Posterior vena cava (tissue), 2 donors: ENCODE results near the gene CASP2. TPM values are rescaled to one million over a fixed set of nuclear protein-coding genes. Genes with fewer than 3 reads are reported as not detected.

Experiments used
- DNase-seq: peaks from one replicate; pipeline ENCODE4 v3.0.0-alpha.2; 2020; ENCODE audit warnings: low spot score
- intact Hi-C, 2 donors: fragments of 100-400 bp; cut with DNase I; formaldehyde crosslinking; loops; one replicate each; pipeline versions ENCODE4 v1.14.1 to v1.14.2; 2022 to 2023
- total RNA-seq, 2 donors: library from RNA; stranded (reverse); fragmentation: NEBNext Ultra II Directional; extraction: Animal tissue kit (Norgen Biotek cat#: 25700); gene quantifications; one replicate each; pipeline ENCODE4 v1.2.1, GENCODE V29; 2021
- donor health status: DM: yes; HTN: yes; CAD: no.
- donor health status: DM: yes; HTN: yes; CAD: no.

The CASP2 gene
- total RNA-seq, 2 donors from 2014 or later: 16.1 to 19.9 TPM

- DNase-seq: no peak
- intact Hi-C loops: loop anchor here in 1 of 2 donors (10.0 kb wide), 1 partner anchor 94 kb away; no protein-coding TSS in a partner anchor
Measured at GRCh38 chr7:143320620-143321019, 32.5 kb downstream of the CASP2 start.

DNA sequence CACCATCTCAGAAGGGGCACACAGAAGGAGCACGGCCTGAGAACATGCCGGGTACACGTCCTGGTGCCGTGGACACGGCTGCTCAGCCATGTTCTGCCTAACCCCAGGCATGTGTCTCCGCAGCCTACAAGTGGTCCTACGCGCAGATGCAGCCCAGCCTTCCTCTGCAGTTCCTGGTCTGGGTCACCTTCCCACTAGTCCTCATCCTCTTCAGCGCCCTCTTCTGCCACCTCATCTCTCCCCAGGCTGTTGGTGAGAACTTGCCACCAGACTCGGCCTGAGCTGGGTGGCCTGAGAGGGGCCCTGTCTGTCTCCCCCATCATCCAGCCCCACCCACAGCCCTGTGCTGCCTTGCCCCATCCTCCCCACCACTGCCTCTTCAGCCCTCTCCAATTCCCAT is 33.1 kb downstream of the CASP2 start:
- no peak for DNase-seq
- intact Hi-C loops: loop anchor here in 1 of 2 donors (10.0 kb wide), 1 partner anchor 94 kb away; no protein-coding TSS in a partner anchor

GRCh38 chr7:143321734-143322133 is 33.6 kb downstream of the CASP2 start:
- no peak for DNase-seq
- intact Hi-C loops: loop anchor here in 1 of 2 donors (10.0 kb wide), 1 partner anchor 93 kb away; no protein-coding TSS in a partner anchor

GRCh38 chr7:143322760-143323633 is 34.8 kb downstream of the CASP2 start:
- intact Hi-C loops: loop anchor here in 1 of 2 donors (10.0 kb wide), 1 partner anchor 92 kb away; no protein-coding TSS in a partner anchor
- no peak for DNase-seq

GRCh38 chr7:143323653-143324052 is 35.5 kb downstream of the CASP2 start:
- intact Hi-C loops: loop anchor here in 1 of 2 donors (10.0 kb wide), 1 partner anchor 91 kb away; no protein-coding TSS in a partner anchor
- no peak for DNase-seq

- intact Hi-C loops: loop anchor here in 1 of 2 donors (10.0 kb wide), 1 partner anchor 90 kb away; no protein-coding TSS in a partner anchor
- DNase-seq: no peak
Measured at GRCh38 chr7:143325240-143325639, 37.1 kb downstream of the CASP2 start.

DNA sequence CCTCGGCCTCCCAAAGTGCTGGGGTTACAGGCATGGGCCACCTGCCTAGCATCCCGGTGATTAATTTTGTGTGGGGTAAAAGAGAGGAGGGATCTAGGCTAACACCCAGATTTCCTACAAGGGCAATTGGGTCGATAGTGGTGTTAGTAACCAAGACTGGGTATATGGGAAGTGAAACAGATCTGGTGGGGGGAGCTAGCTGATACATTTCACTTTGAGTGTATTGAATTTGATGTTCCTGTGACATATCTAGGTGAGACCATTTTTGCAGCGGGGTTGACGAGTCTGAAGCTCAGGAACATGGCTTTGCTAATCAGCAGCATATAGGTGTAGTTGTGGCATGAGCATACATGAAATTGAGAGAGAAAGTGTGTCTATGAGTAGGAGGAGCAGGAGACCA is 39.8 kb downstream of the CASP2 start:
- DNase-seq: no peak
- intact Hi-C loops: loop anchor here in 1 of 2 donors (10.0 kb wide), 1 partner anchor 87 kb away; no protein-coding TSS in a partner anchor

GRCh38 chr7:143329471-143330170 is 41.5 kb downstream of the CASP2 start:
- intact Hi-C loops: loop anchor here in 1 of 2 donors (10.0 kb wide), 1 partner anchor 85 kb away; no protein-coding TSS in a partner anchor
- no peak for DNase-seq

GRCh38 chr7:143331179-143331801 is 43.1 kb downstream of the CASP2 start:
- intact Hi-C loops: no loop called here
- no peak for DNase-seq

- no peak for DNase-seq
Measured at GRCh38 chr7:143334244-143334643, 46.1 kb downstream of the CASP2 start.

GRCh38 chr7:143337216-143337615 is 49.1 kb downstream of the CASP2 start:
- DNase-seq: no peak
- intact Hi-C loops: no loop called here

More at GRCh38 chr7:143334244-143334643, 46.1 kb downstream of the CASP2 start:
- intact Hi-C loops: no loop called here

DNA sequence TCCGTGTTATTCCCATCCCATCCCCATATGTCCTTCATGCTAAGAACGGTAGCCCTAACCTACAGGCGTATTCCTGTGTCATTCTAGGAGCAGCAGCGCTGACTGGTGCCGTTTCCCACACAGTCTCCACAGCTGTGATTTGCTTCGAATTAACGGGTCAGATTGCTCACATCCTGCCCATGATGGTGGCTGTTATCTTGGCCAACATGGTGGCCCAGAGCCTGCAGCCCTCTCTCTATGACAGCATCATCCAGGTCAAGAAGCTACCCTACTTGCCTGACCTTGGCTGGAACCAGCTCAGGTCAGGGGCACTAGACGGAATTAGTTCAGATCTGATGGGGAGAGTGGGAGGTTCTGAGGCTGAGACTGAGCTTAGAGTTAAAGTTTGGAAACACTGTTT is 53.7 kb downstream of the CASP2 start:
- DNase-seq: no peak
- intact Hi-C loops: no loop called here

DNA sequence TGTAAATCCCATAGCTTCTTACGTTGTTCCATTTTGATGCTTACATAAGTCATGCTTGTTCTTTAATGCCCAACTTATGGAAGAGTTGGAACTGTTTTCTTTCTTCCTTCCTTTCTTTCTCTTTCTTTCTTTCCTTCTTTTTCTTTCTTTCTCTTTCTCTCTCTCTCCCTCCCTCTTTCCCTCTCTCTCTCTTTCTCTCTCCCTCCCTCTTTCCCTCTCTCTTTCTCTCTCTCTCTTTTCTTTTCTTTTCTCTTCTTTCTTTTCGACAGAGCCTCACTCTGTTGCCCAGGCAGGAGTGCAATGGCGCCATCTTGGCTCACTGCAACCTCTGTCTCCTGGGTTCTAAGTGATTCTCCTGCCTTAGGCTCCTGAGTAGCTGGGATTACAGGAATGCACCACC is 55.4 kb downstream of the CASP2 start:
- DNase-seq: no peak
- intact Hi-C loops: no loop called here

GRCh38 chr7:143345428-143345900 is 57.3 kb downstream of the CASP2 start:
- no peak for DNase-seq
- intact Hi-C loops: no loop called here

DNA sequence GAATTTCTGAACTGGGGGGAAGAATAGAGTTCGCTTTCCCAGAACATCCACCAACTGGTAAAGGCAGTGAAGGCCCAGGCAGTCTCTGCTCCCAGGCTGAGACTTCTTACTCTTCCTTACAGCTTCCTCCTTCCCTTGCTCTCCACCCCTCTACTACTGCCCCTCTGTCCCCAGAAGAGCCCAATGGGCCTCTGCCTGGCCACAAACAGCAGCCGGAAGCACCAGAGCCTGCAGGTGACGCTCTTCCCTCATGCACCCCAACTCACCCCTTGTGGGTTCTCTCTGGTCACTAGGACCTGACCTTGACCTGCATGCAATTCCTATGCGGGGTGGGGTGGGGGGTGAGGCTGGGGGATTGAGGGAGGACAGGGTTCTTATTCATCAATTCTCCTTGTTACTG is 57.9 kb downstream of the CASP2 start:
- DNase-seq: no peak
- intact Hi-C loops: no loop called here

- intact Hi-C loops: no loop called here
- no peak for DNase-seq
Measured at GRCh38 chr7:143347950-143348349, 59.8 kb downstream of the CASP2 start.

GRCh38 chr7:143351060-143351459 is 62.9 kb downstream of the CASP2 start:
- DNase-seq: no peak
- intact Hi-C loops: no loop called here

DNA sequence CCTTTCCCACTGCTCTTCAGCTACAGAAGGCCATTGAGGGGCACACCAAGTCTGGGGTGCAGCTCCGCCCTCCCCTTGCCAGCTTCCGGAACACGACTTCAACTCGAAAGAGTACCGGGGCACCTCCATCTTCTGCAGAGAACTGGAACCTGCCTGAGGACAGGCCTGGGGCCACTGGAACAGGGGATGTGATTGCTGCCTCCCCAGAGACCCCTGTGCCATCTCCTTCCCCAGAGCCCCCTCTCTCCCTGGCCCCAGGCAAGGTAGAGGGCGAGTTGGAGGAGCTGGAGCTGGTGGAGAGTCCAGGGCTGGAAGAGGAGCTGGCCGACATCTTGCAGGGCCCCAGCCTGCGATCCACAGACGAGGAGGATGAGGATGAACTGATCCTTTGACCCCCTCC is 63.4 kb downstream of the CASP2 start:
- intact Hi-C loops: no loop called here
- DNase-seq: no peak

DNA sequence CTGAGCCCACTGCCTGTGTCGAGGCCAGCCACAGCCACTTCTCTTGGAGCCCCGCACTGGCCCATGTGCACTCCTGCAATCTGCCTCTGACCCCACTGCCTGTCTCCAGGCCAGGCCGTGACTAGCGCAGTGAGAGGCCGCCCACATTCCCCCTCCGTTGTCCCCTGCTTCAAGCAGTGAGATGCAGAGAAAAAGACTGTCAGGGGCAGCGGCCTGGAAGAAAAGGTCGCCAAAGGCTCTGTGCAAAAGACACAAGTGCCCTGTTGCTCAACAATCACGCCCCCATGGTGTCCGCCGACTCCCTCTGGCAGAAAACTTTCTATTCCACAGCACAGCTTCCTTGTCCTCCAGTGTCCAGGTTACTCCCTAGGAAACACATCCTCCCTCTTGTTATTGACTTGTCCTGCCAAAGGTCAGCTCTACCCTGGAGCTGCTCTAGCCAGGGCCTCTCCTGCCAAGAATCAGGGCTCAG is 64.4 kb downstream of the CASP2 start:
- intact Hi-C loops: no loop called here
- no peak for DNase-seq
